CD4-positive, alpha-beta T cell (primary cell): ENCODE data around the gene FERMT1. TPM values are rescaled to one million over a fixed set of nuclear protein-coding genes. Genes with fewer than 3 reads are reported as not detected.

ENCODE experiments used
- ATAC-seq: fragments of 200-7000 bp; cut with Tn5 transposase; one replicate; pipeline ENCODE4 v1.10.0; 2022; ENCODE audit warnings: mild to moderate bottlenecking; ENCODE audit not compliant: poor library complexity
- CTCF ChIA-PET: fragments of 350-600 bp; sonication (Branson Sonifier 250); formaldehyde crosslinking; loops from one replicate; lab custom pipeline; 2021; ENCODE audit warnings: antibody characterized with exemption, inconsistent platforms; lab: Charles Lee
- POLR2A ChIA-PET: fragments of 350-600 bp; sonication (Branson Sonifier 250); formaldehyde crosslinking; loops from one replicate; lab custom pipeline; 2021; ENCODE audit warnings: antibody characterized with exemption, inconsistent platforms; lab: Charles Lee
- DNase-seq, 14 experiments: peaks; one replicate each; pipeline ENCODE4 v3.0.0-alpha.2; 2013 to 2020; ENCODE audit warnings: mixed read lengths in 2 of 14
- H3K27ac ChIP-seq, 2 donors: one replicate each; pipeline versions ENCODE4 v1.5.1 to v1.7.0; 2013; ENCODE audit warnings: low read length in 2 of 2, low read depth in 1 of 2, mild to moderate bottlenecking in 1 of 2
- H3K27me3 ChIP-seq, 2 experiments: 1 replicate in 1 of 2; 2 replicates in 1 of 2; pipeline versions ENCODE4 v1.6.1 to v1.7.0; 2013; ENCODE audit warnings: low read length in 2 of 2, control low read depth in 1 of 2, mild to moderate bottlenecking in 1 of 2, moderate library complexity in 1 of 2; ENCODE audit not compliant: insufficient read depth in 2 of 2, control insufficient read depth in 1 of 2
- H3K36me3 ChIP-seq: one replicate; pipeline ENCODE4 v1.6.1; 2013; ENCODE audit warnings: low read length, control low read depth; ENCODE audit not compliant: insufficient read depth
- H3K4me1 ChIP-seq: one replicate; pipeline ENCODE4 v1.6.1; 2013; ENCODE audit warnings: low read length, control low read depth; ENCODE audit not compliant: insufficient read depth
- H3K4me3 ChIP-seq: one replicate; pipeline ENCODE4 v1.5.1; 2013; ENCODE audit warnings: mild to moderate bottlenecking, low read length, moderate library complexity
- H3K9me3 ChIP-seq, 2 experiments: 1 replicate in 1 of 2; 2 replicates in 1 of 2; pipeline versions ENCODE4 v1.6.1 to v1.7.0; 2013; ENCODE audit warnings: low read length in 2 of 2, mild to moderate bottlenecking in 2 of 2, control low read depth in 1 of 2, moderate library complexity in 1 of 2; ENCODE audit not compliant: control insufficient read depth in 1 of 2, insufficient read depth in 1 of 2
- H3K27ac Mint-ChIP-seq: one replicate; pipeline ENCODE4 v1.8.0; 2020; ENCODE audit warnings: mixed read lengths
- H3K27me3 Mint-ChIP-seq: one replicate; pipeline ENCODE4 v1.8.0; 2021; ENCODE audit warnings: mixed read lengths
- H3K36me3 Mint-ChIP-seq: one replicate; pipeline ENCODE4 v1.8.0; 2021; ENCODE audit warnings: low read depth, mixed read lengths
- H3K4me1 Mint-ChIP-seq: one replicate; pipeline ENCODE4 v1.8.0; 2021; ENCODE audit warnings: low read depth, mixed read lengths
- H3K4me3 Mint-ChIP-seq: one replicate; pipeline ENCODE4 v1.8.0; 2020; ENCODE audit warnings: mild to moderate bottlenecking, mixed read lengths
- H3K9me3 Mint-ChIP-seq: one replicate; pipeline ENCODE4 v1.8.0; 2020; ENCODE audit warnings: mixed read lengths
- intact Hi-C, 2 experiments: fragments of 100-400 bp; cut with DNase I in 1 of 2; cut with micrococcal nuclease in 1 of 2; formaldehyde crosslinking; loops; one replicate each; pipeline versions ENCODE4 v1.15.1 to v1.9.0; 2023 to 2025; cut with DNase I, micrococcal nuclease
- total RNA-seq, 174 experiments: library from RNA in 2 of 174; stranded (reverse) in 2 of 174; gene quantifications; one replicate each; pipeline ENCODE4 v1.2.3 and lab custom pipeline; 2021 to 2026
- TF ChIP-seq, protein P1 (sequence below): fragments of 200-600 bp; IDR thresholded peaks from one replicate; pipeline ENCODE4 v1.8.0; 2022; ENCODE audit warnings: antibody characterized with exemption, mild to moderate bottlenecking

FERMT1 gene
- total RNA-seq, 2 experiments from 2014 or later: not detected

GRCh38 chr20:6026051-6026450 is 96.8 kb downstream of the FERMT1 start:
- Mint-ChIP-seq H3K9me3 (no peaks in the 10 kb centered on the region), H3K27ac (peak overlapping the region; percentile 52), H3K27me3 (no peaks in the 10 kb centered on the region), H3K4me1 (peaks cover 51% of the 10 kb centered on the region), H3K36me3 (peaks cover 59% of the 10 kb centered on the region), H3K4me3 (no peak overlapping the region)
- intact Hi-C loops: no loop called here
- CTCF ChIA-PET: no interaction called here
- POLR2A ChIA-PET: no interaction called here
- Histone ChIP-seq H3K9me3 (no peaks in the 10 kb centered on the region), H3K27ac (no peak overlapping the region), H3K27me3 (no peaks in the 10 kb centered on the region), H3K4me1 (peaks cover 4% of the 10 kb centered on the region), H3K36me3 (peaks cover 30% of the 10 kb centered on the region), H3K4me3 (no peak overlapping the region)
- DNase-seq (no peak), ATAC-seq (peak; percentile 57)
- TF ChIP-seq, protein P1, sequence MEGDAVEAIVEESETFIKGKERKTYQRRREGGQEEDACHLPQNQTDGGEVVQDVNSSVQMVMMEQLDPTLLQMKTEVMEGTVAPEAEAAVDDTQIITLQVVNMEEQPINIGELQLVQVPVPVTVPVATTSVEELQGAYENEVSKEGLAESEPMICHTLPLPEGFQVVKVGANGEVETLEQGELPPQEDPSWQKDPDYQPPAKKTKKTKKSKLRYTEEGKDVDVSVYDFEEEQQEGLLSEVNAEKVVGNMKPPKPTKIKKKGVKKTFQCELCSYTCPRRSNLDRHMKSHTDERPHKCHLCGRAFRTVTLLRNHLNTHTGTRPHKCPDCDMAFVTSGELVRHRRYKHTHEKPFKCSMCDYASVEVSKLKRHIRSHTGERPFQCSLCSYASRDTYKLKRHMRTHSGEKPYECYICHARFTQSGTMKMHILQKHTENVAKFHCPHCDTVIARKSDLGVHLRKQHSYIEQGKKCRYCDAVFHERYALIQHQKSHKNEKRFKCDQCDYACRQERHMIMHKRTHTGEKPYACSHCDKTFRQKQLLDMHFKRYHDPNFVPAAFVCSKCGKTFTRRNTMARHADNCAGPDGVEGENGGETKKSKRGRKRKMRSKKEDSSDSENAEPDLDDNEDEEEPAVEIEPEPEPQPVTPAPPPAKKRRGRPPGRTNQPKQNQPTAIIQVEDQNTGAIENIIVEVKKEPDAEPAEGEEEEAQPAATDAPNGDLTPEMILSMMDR: no peak

Other genes starting within 250 kb of the FERMT1 start
- gene CHGB, start 211.5 kb downstream of the FERMT1 start, total RNA-seq: under 1 TPM in 1 of 2 experiments, not detected in 1; 0.34 TPM
- 1 to 10 TPM; 8.1 TPM for gene TRMT6, start 172.5 kb downstream of the FERMT1 start, total RNA-seq
- 1 to 10 TPM; 1.4 to 1.7 TPM for gene MCM8, start 172.4 kb downstream of the FERMT1 start, total RNA-seq
- gene CRLS1, start 116.9 kb downstream of the FERMT1 start, total RNA-seq: 1 to 10 TPM; 6.7 to 7.6 TPM
- gene LRRN4, start 69.0 kb downstream of the FERMT1 start, total RNA-seq: under 1 TPM; 0.08 to 0.17 TPM